Activated naive CD4-positive, alpha-beta T cell treated with Interleukin-2 at 50 U/mL for 16 hours (primary cell): ENCODE data around the gene PARVG.
"Not testable (repeated sequence)": the region's sequence is repeated elsewhere in the genome, so short reads cannot be mapped to it uniquely, and the experiment has no call there.

Experiments used
- DNase-seq: peaks from one replicate; pipeline ENCODE4 v3.0.0-alpha.2; 2020

The PARVG gene

DNA sequence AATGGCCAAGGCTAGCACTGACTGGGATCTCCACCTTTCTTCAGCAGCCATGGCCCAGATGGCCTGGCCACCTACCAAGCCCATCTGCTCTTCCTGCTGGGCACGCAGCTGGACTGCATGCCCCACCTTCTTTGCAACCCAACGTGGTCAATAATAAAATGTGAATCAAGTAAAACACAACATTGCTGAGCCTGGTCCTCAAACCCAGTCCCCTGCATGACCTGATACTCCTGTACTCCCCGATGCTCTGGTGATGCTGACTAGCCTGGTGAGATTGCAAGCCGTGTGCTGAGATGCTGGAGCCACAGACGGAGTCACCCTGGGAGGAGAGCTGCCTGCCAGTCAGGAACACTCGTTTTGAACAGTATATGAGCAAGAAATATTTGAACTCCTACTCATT, 34.0 kb downstream of the PARVG start:
- DNase-seq = no peak

DNA sequence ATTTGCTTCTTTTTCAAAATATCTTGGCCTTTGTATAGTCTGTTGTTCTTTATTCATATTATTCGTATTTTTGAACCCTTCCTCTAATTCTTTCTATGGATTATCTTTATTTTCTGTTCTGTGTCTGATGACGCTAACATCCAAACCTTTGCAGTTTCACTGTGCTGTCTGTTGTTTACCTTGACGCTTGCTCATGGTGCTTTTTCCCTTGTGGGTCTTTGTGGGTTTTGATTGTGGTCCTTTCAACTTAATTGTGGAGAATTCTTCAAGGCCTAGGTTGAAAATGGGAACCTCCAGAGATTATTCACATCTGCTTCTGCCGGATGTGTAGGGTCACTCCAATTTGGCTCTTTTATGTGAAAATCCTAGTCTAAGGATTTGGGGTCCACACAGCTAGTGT, 34.6 kb downstream of the PARVG start:
- DNase-seq = no peak

DNA sequence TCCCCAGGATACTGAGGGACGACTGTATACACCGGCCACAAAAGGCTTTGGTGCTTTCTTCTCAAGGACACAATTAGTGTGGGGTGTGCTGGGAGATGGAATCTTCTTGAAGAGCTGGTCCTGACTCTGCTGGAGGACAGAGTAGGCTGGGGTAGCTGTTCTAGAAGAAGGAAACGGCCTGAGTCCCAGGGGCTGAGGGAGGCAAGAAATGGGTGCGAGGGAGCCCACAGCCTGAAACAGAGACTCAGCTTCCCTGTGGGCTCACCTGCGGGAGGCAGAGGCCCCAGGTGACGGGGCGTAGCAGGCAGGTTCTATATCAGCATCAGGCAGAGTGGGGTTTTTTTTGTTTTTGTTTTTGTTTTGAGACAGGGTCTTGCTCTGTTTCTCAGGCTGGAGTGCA, 36.6 kb downstream of the PARVG start:
- no peak for DNase-seq

DNA sequence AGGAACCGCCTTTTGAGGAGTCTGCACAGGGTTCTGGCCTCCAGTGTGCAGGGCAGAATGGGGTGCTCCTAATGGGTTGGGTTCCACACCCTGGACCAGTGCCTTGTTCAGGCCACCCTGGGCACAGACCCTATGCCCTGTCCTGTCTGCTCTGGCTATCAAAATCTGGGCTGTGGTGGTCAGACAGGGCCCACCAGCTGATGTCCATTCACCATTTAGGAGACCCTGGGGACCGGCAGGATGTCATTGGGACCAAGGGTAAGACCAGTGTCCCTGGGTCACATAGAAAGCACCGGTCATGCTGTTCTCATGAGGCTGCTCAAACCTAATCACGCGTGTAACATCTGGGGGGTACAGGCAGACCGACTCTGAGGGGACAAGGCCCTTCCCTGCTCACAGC, 37.3 kb downstream of the PARVG start:
- DNase-seq = no peak

DNA sequence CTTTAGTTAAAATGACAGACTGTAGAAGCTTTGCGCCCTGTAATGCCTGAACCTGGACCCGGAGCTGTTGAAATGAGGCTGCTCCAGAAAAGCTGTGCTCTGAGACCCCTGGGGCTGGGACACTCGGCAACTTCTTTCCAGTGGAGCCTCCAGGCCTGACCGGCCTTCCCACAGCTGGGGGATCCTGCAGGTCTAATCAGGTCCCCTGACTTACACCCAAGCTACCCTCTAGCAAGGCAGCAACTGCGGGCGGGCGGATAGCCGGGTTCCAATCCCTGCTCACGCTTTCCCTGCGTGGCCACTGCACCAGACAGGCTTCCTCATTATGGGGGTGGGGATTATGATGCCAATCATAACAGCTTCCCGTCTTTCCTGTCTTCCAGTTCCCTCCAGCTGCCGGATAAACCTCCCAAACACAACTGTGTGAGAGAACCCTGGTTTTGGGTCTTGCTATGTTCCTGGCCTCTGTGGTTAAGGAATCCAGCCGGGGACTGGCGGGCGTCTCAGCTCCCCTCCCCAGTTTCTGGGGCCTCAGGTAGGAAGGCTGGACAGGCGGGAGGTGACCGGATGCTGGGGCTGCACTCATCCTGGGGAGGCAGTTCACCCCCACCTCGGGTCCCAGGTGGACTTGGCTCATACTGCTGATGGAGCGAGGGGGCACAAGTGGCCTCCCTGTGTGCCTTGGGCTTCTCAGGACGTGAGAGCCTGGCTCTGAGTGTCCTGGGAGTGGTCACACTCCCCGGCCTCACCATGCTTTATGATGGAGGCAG, 38.6 kb downstream of the PARVG start:
- no peak for DNase-seq

DNA sequence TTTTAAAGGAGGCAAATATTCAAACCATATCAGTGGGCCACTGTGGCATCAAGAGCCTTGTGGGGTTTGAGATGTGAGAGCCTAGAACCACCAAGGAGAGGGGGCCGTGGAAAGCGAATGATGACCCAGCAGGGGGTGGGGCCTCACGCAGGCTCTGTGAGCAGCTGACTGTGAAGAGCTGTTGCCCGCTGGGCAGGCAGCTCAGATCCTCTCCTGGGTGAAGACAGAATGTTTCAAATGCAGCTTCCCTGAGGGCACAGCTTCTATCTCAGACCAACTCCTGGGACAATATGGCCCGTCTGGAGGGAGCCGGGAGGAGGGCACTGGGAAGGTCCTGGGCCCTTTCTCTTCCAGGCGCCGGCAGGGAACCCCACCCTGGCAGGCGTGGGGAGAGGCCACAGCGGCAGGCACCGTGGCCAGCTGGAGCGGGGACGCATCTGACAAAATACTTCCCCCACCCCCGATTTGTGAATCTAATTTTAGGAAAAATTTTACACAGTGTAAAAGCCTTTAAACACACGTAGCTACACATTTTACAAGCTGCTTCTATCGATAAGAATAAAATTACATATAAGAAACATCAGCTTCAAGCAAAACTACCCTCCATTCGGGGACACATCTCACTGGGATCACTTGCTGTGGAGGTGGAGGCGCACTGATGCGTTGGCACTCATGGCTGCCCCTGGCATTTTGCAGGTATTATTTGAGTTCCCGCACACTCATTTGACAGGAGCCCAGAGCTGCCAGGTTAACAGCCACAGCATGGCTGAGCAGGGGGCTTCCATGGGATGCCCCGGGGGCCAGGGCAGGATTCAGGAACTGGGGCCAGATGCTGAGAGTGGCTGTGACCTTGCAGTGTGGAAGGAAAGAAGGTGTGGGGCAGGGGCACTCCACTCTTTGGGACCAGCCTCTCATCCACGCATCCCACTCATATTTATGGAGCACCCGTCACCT, 40.3 kb downstream of the PARVG start:
- no peak for DNase-seq

DNA sequence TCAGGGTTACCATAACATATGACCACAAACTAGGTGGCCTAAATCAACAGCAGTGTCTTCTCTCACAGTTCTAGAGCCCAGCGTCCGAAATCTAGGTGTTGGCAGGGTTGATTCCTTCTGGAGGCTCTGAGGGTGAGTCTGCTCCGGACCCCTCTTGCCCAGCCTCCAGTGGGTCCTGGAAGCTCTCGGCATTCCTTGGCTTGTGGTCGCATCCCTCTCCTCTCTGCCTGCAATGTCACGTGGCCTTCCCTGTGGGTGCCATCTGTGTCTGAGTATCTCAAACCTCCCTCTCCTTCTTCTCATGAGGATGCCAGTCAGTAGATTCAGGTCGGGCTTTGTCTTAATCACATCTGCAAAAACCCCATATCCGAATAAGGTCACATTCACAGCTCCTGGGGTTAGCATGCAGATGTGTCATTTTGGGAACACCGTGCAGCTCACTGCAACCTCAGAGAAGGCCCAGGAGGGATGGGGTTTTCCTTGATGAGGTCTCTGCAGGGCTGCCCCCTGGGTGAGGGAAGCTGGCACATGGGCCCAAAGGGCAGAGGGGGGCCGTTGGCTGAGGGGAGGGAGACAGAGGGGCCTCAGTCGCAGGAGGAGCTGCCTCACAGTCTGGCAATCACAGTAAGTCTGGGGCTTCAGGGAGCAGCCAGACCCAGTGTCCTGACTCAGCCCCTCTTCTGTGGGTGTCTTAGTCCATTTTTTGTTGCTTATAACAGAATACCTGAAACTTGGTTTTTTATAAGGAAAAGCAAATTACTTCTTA, 41.2 kb downstream of the PARVG start:
- DNase-seq = no peak

DNA sequence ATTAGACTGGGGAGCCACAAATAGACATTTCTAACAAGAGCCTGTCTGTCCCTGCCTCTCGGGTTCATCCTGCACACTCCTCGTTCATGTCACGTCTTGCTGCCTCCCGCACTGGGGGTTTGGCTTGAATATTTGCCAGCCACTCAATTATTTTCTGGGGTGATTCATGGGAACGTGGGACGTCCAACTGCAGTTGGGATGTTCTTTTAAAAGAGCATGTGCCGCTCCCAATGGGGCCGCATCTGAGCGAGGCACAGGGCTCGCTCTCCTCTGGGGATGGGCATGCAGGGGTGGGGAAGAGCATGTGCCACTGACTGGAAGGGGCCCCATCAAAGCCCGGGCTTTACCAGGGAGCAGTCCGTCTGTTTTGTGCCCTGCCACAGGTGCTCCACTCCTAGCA, 43.4 kb downstream of the PARVG start:
- no peak for DNase-seq

DNA sequence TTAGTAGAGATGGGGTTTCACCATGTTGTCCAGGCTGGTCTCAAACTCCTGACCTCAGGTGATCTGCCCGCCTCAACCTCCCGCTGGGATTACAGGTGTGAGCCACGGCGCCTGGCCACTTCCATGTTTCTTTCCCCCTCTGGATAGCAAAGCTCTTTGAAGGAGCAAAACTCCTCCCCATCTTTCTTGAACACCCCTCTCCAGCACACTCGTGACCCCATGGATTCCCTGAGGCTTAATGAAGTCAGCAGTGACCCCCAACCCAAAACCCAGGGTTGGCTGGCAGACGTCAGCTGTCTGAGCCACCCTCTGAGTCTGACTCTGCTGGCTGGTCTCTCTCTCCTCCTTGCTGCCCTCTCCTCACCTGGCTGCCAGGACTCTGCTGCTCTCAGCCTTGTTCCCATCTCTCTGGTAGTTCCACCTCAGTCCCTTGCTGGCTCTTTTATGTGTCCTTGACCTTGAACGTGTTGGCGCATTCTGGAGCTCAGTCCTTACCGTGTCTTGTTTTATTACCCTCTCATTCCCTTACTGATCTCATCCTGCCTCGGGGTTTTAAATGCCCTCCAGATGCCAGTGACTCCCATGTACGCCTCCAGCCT, 44.5 kb downstream of the PARVG start:
- DNase-seq = no peak

DNA sequence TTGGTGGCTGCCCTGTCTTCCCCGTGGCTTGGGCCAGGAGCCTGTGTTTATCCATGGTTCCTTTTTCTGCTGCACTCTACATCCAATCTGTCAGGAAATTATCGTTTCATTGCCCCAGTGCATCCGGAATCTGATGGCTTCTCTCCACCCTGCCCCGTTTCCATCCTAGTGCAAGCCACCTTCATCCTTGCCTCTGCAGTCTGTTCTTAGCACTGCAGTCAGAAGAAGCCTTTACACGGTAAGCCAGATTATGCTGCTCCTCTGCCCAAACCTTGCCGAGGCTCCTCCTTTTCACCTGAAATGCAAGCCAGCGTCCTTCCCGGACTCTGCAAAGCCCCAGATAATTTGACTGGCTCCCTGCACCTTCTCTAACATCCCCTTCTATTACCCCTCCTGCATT, 45.1 kb downstream of the PARVG start:
- no peak for DNase-seq

DNA sequence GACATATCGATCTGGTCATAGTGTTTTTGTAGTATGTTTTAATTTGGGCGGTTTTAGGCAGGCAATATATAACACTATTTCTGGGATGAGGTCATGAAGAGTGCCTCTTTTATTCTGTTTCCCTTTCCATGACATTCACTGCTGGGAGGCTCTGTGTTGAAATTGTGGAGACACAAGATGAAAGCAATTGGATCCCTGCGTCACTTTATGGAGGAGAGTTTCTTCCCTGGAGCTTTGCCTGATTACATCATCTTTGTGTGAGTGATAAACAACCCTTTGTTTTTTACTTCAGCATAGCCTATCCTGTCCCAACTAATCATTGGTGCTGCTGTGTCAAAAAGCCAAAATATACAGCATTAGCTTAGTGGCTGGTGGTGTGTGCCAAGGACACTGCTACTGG, 48.6 kb downstream of the PARVG start:
- no peak for DNase-seq

DNA sequence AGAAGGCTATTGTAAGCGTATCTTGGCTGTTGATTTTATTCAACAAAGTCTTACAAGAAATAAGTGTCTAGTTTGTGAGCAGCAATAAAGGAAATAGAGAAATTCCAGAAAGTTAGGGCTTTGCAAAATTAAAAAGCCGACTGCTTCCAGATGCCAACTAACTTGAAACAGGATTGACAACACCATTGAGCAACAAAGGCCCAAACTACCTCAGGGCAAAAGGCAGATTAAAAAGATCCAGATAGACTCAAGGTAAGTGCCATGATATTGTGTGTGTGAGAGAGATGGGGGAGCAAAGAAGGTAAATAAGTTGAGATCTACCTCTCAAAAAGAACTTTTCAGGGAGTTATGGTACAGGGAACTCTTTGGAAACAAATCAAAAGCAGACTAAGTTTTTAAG, 49.1 kb downstream of the PARVG start:
- DNase-seq = no peak

DNA sequence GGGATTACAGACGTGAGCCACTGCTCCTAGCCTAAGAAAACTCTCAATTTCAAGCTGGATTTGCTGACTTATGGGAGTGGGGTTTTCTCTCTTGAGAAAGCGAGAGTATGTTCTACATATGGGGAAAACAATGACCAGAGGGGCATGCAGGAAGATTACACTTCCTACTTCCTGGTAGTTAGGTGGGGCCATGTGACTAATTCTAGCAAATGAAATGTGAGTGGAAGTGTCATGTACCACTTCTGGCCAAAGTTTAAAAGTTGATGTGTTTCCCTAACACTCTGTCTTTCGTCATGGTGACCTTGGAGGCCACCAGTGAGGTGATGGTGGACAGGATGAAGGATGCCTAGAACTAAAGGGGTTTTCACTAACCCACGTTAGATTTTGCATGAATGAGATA, 50.5 kb downstream of the PARVG start:
- DNase-seq = no peak

DNA sequence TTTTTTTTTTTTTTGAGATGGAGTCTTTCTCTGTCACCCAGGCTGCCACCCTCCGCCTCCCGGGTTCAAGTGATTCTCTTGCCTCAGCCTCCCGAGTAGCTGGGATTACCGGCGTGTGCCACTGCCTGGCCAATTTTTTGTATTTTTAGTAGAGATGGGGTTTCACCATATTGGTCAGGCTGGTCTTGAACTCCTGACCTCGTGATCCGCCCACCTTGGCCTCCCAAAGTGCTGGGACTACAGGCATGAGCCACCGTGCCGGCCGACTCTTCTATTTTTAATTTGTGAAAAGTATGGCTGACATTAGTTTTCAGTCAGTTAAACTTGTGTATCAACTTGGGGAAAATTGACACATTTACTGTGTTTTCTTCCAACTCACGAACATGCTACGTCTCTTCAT, 53.6 kb downstream of the PARVG start:
- not testable (repeated sequence) for DNase-seq

DNA sequence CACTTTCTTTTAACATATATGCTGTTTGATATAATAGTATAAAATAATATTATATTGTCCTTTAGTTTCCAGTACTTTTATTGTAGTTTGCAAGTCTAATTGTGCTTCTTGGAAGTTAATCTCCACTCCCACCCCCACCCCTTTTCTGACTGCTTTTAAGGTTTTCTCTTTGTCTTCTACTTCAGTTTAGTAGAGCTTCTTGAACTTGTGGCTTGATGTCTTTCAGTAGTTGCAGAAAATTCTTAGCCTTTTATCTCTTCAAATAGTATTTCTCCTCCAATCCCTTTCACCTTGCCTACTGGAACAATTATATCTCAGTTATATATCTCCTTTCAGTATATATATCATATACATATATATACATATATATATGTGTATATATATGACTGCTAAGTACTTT, 56.6 kb downstream of the PARVG start:
- no peak for DNase-seq

DNA sequence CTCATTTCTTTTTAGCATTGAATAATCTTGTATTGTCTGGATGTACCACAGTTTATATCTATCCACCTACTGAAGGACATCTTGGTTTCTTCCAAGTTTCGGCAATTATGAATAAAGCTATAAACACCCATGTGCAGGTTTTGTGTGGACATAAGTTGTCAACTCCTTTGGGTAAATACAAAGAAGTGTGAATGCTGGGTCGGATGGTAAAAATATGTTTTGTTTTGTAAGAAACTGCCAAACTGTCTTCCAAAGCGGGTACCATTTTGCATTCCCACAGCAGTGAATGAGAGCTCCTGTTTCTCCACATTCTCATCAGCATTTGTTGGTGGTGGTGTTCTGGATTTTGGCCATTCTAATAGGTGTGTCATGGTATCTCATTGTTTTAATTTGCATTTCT, 60.4 kb downstream of the PARVG start:
- DNase-seq = not testable (repeated sequence)

DNA sequence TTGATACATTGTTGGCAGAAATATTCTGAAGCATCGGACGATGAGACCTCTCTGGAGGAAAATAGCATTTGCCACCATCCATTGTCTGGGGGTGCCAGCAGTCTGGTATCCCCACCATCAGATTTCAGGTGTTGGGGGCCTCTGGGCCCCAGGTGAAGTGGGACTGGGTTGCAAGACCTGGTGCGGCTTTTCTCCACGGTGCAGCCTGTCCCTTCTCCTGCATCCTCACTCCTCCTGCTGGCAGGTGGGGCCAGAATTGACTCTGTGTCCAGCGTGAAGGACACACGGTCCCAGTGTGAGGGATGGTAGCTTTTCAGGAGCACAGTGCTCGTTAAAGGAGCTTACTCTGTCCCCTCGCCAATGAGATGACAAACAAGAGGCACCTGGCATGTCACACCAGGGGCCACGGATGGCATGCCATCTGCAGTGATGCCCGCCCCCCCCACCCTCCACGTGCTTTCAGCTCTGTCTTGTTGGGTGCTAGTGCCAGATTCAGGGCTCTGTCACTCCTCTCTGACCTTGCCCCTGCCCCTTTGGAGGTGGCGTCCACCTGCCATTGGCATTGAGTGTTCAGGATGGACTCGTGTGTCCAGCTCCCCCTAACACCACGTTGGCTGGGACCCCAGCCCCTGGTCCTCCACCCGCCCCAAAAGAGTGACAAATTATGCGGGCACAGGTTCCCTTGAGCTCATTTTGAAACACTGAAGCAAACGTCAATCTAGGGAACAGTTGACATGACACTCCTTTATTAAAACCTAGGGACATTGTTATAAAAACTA, 62.4 kb downstream of the PARVG start:
- no peak for DNase-seq

DNA sequence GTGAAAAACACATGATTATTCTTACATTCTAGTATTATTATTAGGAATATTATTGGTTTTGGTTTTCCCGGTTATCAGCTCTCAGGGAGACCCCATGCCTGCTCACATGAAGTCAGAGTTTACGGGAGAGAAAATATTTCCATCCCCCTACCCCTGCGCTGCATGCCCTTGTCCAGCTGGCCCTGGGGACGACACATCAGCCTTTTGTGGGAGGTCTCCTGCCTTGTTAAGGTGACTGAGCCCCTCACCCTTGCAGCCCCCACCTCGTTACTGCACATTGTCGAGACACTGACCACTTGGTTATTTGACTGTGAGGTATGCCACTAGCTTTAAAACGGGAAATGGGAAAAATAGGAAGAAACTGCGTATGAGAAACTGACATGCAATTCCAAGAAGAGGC, 63.0 kb downstream of the PARVG start:
- no peak for DNase-seq

DNA sequence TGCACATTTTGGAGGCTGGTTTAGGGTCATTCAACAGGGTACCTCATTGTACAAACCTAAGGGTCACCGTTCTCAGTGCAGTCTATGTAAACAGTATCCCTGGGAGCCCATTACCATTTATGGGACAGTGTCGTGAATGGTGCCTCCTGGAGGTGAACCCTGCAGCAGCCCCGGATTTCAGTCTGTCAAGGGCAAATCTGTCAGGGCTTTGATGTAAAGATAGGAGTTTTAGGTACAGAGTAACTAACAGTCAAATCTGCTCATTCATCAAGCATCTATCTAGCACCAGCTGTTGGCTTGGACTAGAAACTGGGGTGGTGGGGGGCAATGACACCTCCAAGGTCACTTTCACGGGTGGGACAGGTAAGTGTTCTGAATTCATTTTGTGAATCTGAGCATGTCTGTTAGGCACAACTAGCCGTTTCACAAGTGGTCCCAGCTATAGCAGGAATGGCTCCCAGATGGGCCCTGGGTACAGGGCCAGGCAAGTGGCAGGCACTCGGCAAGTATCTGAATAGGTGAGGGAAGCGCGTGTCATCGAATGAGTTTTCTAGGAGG, 63.6 kb downstream of the PARVG start:
- DNase-seq = no peak

DNA sequence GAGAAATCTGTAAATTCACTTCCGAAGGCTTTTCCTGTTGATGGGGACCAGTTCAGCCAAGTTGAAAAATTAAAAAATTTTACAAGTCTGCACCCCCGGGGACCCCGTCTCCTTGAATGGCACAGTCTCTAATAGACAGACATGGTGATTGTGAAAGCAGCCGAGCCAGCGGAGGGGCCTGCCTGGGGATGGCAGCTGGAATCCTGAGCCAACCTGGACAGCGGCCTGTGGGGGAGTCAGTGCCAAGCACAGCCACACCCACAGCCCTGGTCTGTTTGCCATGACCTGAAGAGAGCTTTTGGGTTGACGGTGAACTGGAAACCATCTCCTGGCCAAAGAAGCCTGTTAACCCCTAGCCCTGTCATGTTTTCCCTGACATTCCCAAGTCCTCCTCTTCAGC, 64.7 kb downstream of the PARVG start:
- DNase-seq = no peak

DNA sequence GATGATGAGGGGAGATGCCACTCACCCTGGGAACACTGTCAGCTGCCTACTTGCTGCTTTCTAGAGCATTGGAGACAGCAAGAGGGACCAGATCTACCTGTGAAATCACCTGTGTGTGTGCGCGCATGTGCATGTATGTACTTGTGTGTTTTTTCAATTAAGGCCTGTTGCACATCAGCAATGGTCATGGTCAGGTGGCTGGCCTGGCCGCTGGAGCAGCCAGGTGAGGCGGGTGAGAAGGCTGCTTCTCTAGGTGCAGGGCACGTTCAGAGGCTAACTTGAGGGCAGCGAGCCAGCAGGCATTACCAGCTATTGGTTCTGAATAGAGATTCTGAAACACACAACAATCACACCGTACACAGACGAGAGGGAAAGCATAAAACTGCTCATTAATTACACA, 65.1 kb downstream of the PARVG start:
- DNase-seq = no peak
